H1 (cell line): ENCODE measurements around the gene OPCML. TPM values are rescaled to one million over a fixed set of nuclear protein-coding genes. Genes with fewer than 3 reads are reported as not detected.

Experiments
- CREB1 ChIP-seq: IDR thresholded peaks from 2 replicates; pipeline ENCODE4 v1.6.1; 2012; ENCODE audit warnings: inconsistent platforms
- EZH2 ChIP-seq: fragments of 200-600 bp; sonication (generic); IDR thresholded peaks from 2 replicates; pipeline ENCODE4 v1.7.1; 2012; ENCODE audit warnings: low read depth, mild to moderate bottlenecking, moderate library complexity, low read length, inconsistent platforms; ENCODE audit not compliant: severe bottlenecking
- SIRT6 ChIP-seq: IDR thresholded peaks from one replicate; pipeline ENCODE4 v1.7.1; 2012; ENCODE audit warnings: low read length, inconsistent platforms
- SRF ChIP-seq: IDR thresholded peaks from 2 replicates; pipeline ENCODE4 v1.6.1; 2011; ENCODE audit warnings: mild to moderate bottlenecking, low read depth, low read length, moderate library complexity
- TAF7 ChIP-seq: optimal IDR thresholded peaks from 2 replicates; pipeline ENCODE3; 2011; ENCODE audit warnings: low read depth, mild to moderate bottlenecking, inconsistent platforms, low read length, moderate library complexity, borderline replicate concordance
- polyA plus RNA-seq, 7 experiments: library from polyadenylated mRNA; depleted of rRNA in 3 of 7; stranded (reverse) in 5 of 7; unstranded in 2 of 7; fragments of >200 nt in 5 of 7; fragments of 200-250 nt in 2 of 7; gene quantifications; 1 replicate in 5 of 7; 2 replicates in 1 of 7; 4 replicates in 1 of 7; pipeline versions ENCODE4 v1.2.1 to v1.2.3, GENCODE V29; 2011 to 2013; ENCODE audit warnings: missing spikeins in 2 of 7, mixed read lengths in 2 of 7
- total RNA-seq: library from RNA; stranded (reverse); fragmentation: NEBNext Ultra II Directional; extraction: Animal tissue kit (Norgen Biotek cat#: 25700); gene quantifications from 2 replicates; pipeline ENCODE4 v1.2.1, GENCODE V29; 2021

Gene OPCML
- total and polyA plus RNA-seq, 2 of the 8 experiments (the other 6 are each of a cell fraction or from before 2014, with no cell fraction given): 2.3 to 3.1 TPM

GRCh38 chr11:132466983-132467382, 1065.3 kb downstream of the OPCML start (continued):
- TF ChIP-seq TAF7: no peak
- no peak for TF ChIP-seq SIRT6
- no peak for TF ChIP-seq CREB1
- TF ChIP-seq EZH2: no peak
- TF ChIP-seq SRF: no peak
